CD4-positive, alpha-beta T cell (primary cell): ENCODE measurements around the gene PIK3C3. TPM values are rescaled to one million over a fixed set of nuclear protein-coding genes. Genes with fewer than 3 reads are reported as not detected.
"Not testable (repeated sequence)": the region's sequence is repeated elsewhere in the genome, so short reads cannot be mapped to it uniquely, and the experiment has no call there.

Experiments
- ATAC-seq: fragments of 200-7000 bp; cut with Tn5 transposase; one replicate; pipeline ENCODE4 v1.10.0; 2022; ENCODE audit warnings: mild to moderate bottlenecking; ENCODE audit not compliant: poor library complexity
- CTCF ChIA-PET: fragments of 350-600 bp; sonication (Branson Sonifier 250); formaldehyde crosslinking; loops from one replicate; lab custom pipeline; 2021; ENCODE audit warnings: antibody characterized with exemption, inconsistent platforms; lab: Charles Lee
- POLR2A ChIA-PET: fragments of 350-600 bp; sonication (Branson Sonifier 250); formaldehyde crosslinking; loops from one replicate; lab custom pipeline; 2021; ENCODE audit warnings: antibody characterized with exemption, inconsistent platforms; lab: Charles Lee
- DNase-seq, 14 experiments: peaks; one replicate each; pipeline ENCODE4 v3.0.0-alpha.2; 2013 to 2020; ENCODE audit warnings: mixed read lengths in 2 of 14
- H3K27ac ChIP-seq, 2 donors: one replicate each; pipeline versions ENCODE4 v1.5.1 to v1.7.0; 2013; ENCODE audit warnings: low read length in 2 of 2, low read depth in 1 of 2, mild to moderate bottlenecking in 1 of 2
- H3K27me3 ChIP-seq, 2 experiments: 1 replicate in 1 of 2; 2 replicates in 1 of 2; pipeline versions ENCODE4 v1.6.1 to v1.7.0; 2013; ENCODE audit warnings: low read length in 2 of 2, control low read depth in 1 of 2, mild to moderate bottlenecking in 1 of 2, moderate library complexity in 1 of 2; ENCODE audit not compliant: insufficient read depth in 2 of 2, control insufficient read depth in 1 of 2
- H3K36me3 ChIP-seq: one replicate; pipeline ENCODE4 v1.6.1; 2013; ENCODE audit warnings: low read length, control low read depth; ENCODE audit not compliant: insufficient read depth
- H3K4me1 ChIP-seq: one replicate; pipeline ENCODE4 v1.6.1; 2013; ENCODE audit warnings: low read length, control low read depth; ENCODE audit not compliant: insufficient read depth
- H3K4me3 ChIP-seq: one replicate; pipeline ENCODE4 v1.5.1; 2013; ENCODE audit warnings: mild to moderate bottlenecking, low read length, moderate library complexity
- H3K9me3 ChIP-seq, 2 experiments: 1 replicate in 1 of 2; 2 replicates in 1 of 2; pipeline versions ENCODE4 v1.6.1 to v1.7.0; 2013; ENCODE audit warnings: low read length in 2 of 2, mild to moderate bottlenecking in 2 of 2, control low read depth in 1 of 2, moderate library complexity in 1 of 2; ENCODE audit not compliant: control insufficient read depth in 1 of 2, insufficient read depth in 1 of 2
- H3K27ac Mint-ChIP-seq: one replicate; pipeline ENCODE4 v1.8.0; 2020; ENCODE audit warnings: mixed read lengths
- H3K27me3 Mint-ChIP-seq: one replicate; pipeline ENCODE4 v1.8.0; 2021; ENCODE audit warnings: mixed read lengths
- H3K36me3 Mint-ChIP-seq: one replicate; pipeline ENCODE4 v1.8.0; 2021; ENCODE audit warnings: low read depth, mixed read lengths
- H3K4me1 Mint-ChIP-seq: one replicate; pipeline ENCODE4 v1.8.0; 2021; ENCODE audit warnings: low read depth, mixed read lengths
- H3K4me3 Mint-ChIP-seq: one replicate; pipeline ENCODE4 v1.8.0; 2020; ENCODE audit warnings: mild to moderate bottlenecking, mixed read lengths
- H3K9me3 Mint-ChIP-seq: one replicate; pipeline ENCODE4 v1.8.0; 2020; ENCODE audit warnings: mixed read lengths
- CTCF ChIP-seq: fragments of 200-600 bp; IDR thresholded peaks from one replicate; pipeline ENCODE4 v1.8.0; 2022; ENCODE audit warnings: antibody characterized with exemption, mild to moderate bottlenecking
- intact Hi-C, 2 experiments: fragments of 100-400 bp; cut with DNase I in 1 of 2; cut with micrococcal nuclease in 1 of 2; formaldehyde crosslinking; loops; one replicate each; pipeline versions ENCODE4 v1.15.1 to v1.9.0; 2023 to 2025; cut with DNase I, micrococcal nuclease
- total RNA-seq, 174 experiments: library from RNA in 2 of 174; stranded (reverse) in 2 of 174; gene quantifications; one replicate each; pipeline ENCODE4 v1.2.3 and lab custom pipeline; 2021 to 2026

Gene PIK3C3
- total RNA-seq, 2 experiments from 2014 or later = 33.5 to 34.2 TPM

DNA sequence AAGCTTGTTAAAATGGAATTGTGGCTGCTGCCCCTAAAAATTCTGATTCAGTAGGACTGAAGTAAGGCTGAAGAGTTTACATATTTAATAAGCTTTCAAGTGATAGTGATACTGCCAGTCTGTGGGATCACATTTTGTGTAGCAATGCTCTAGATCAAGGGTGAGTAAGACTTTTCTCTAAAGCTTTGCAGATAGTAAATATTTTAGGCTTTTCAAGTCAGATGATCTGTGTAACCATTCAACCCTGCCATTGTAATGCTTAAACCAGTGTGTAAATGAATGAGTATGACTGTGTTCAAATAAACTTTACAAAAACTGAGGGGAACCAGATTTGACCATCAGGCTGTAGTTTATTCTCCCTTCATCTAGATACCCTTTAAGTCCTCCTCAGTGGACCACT is 92.7 kb downstream of the PIK3C3 start:
- Histone ChIP-seq H3K27me3 (no peaks in the 10 kb centered on the region), H3K4me3 (no peak overlapping the region), H3K9me3 (no peaks in the 10 kb centered on the region), H3K4me1 (no peaks in the 10 kb centered on the region), H3K36me3 (peaks cover 53% of the 10 kb centered on the region), H3K27ac (no peak overlapping the region)
- ATAC-seq (no peak), DNase-seq (no peak)
- H3K9me3 Mint-ChIP-seq = no peaks in the 10 kb centered on the region
- POLR2A ChIA-PET = no interaction called here
- H3K36me3 Mint-ChIP-seq = peaks cover 67% of the 10 kb centered on the region
- H3K27me3 Mint-ChIP-seq = no peaks in the 10 kb centered on the region
- intact Hi-C loops = no loop called here
- H3K4me3 Mint-ChIP-seq = no peak overlapping the region
- no peak for TF ChIP-seq CTCF
- H3K27ac Mint-ChIP-seq = peak overlapping the region; percentile 18
- peaks cover 7% of the 10 kb centered on the region for H3K4me1 Mint-ChIP-seq
- CTCF ChIA-PET = interaction anchor here (1.1 kb wide), 1 partner anchor 20 kb away, joined by 3 read pairs; no protein-coding TSS in a partner anchor

GRCh38 chr18:42048158-42048557 is 93.1 kb downstream of the PIK3C3 start:
- Mint-ChIP-seq H3K27ac (peak overlapping the region; percentile 18), H3K9me3 (no peaks in the 10 kb centered on the region), H3K4me1 (peaks cover 11% of the 10 kb centered on the region), H3K36me3 (peaks cover 66% of the 10 kb centered on the region), H3K27me3 (no peaks in the 10 kb centered on the region), H3K4me3 (no peak overlapping the region)
- TF ChIP-seq CTCF = no peak
- no peaks in the 10 kb centered on the region for H3K4me1 ChIP-seq
- intact Hi-C loops = no loop called here
- ATAC-seq = no peak
- no peaks in the 10 kb centered on the region for H3K27me3 ChIP-seq
- ChIA-PET POLR2A (no interaction called here), CTCF (interaction anchor here (1.1 kb wide), 1 partner anchor 20 kb away, joined by 3 read pairs; no protein-coding TSS in a partner anchor)
- peaks cover 52% of the 10 kb centered on the region for H3K36me3 ChIP-seq
- H3K27ac ChIP-seq = no peak overlapping the region
- H3K4me3 ChIP-seq = no peak overlapping the region
- no peaks in the 10 kb centered on the region for H3K9me3 ChIP-seq
- peak in 2 of 14 experiments; percentile 7 to 16 for DNase-seq

DNA sequence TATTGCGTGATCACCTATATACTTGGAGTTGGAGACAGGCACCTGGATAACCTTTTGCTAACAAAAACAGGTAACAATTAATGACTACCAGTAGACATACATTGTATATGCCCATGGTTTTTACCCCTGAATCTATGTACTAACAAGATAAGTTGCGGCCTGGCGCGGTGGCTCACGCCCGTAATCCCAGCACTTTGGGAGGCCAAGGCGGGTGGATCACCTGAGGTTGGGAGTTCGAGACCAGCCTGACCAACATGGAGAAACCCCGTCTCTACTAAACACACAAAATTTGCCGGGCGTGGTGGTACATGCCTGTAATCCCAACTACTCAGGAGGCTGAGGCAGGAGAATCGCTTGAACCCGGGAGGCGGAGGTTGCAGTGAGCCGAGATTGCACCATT is 94.5 kb downstream of the PIK3C3 start:
- H3K4me3 Mint-ChIP-seq = not testable (repeated sequence)

GRCh38 chr18:42051411-42051810 is 96.4 kb downstream of the PIK3C3 start:
- no peak overlapping the region for H3K27ac Mint-ChIP-seq
- intact Hi-C loops = no loop called here
- Histone ChIP-seq H3K4me1 (no peaks in the 10 kb centered on the region), H3K27me3 (no peaks in the 10 kb centered on the region), H3K27ac (no peak overlapping the region), H3K4me3 (no peak overlapping the region), H3K9me3 (no peaks in the 10 kb centered on the region), H3K36me3 (peaks cover 46% of the 10 kb centered on the region)
- TF ChIP-seq CTCF = no peak
- H3K9me3 Mint-ChIP-seq = no peaks in the 10 kb centered on the region
- ChIA-PET CTCF (interaction anchor here (1.5 to 1.6 kb wide), 2 partner anchors 12 to 23 kb away, joined by 3 to 6 read pairs; no protein-coding TSS in a partner anchor), POLR2A (no interaction called here)
- ATAC-seq (no peak), DNase-seq (no peak)
- peaks cover 15% of the 10 kb centered on the region for H3K4me1 Mint-ChIP-seq
- H3K4me3 Mint-ChIP-seq = no peak overlapping the region
- peaks cover 54% of the 10 kb centered on the region for H3K36me3 Mint-ChIP-seq
- no peaks in the 10 kb centered on the region for H3K27me3 Mint-ChIP-seq

More for the DNA sequence above, 94.5 kb downstream of the PIK3C3 start:
- Mint-ChIP-seq H3K4me1 (peaks cover 15% of the 10 kb centered on the region), H3K36me3 (peaks cover 56% of the 10 kb centered on the region)
- ATAC-seq, H3K27ac ChIP-seq, CTCF ChIA-PET, H3K27me3 ChIP-seq, H3K27me3 Mint-ChIP-seq, H3K9me3 Mint-ChIP-seq, H3K4me3 ChIP-seq, DNase-seq, H3K27ac Mint-ChIP-seq, intact Hi-C loops, POLR2A ChIA-PET, H3K9me3 ChIP-seq, H3K4me1 ChIP-seq: not testable (repeated sequence)
- peaks cover 52% of the 10 kb centered on the region for H3K36me3 ChIP-seq
